ENCODE data around the gene SRGAP3. TPM values are rescaled to one million over a fixed set of nuclear protein-coding genes. Genes with fewer than 3 reads are reported as not detected.

SRGAP3 gene
- total RNA-seq, 3 donors from 2014 or later = 0.27 to 2.0 (median 0.42) TPM

- no peaks in the 10 kb centered on the region for H3K36me3 Mint-ChIP-seq (ENCODE audit: insufficient read depth)
- ATAC-seq = no peak
- no peaks in the 10 kb centered on the region for H3K4me1 Mint-ChIP-seq (ENCODE audit: low read depth)
- no peaks in the 10 kb centered on the region for H3K27me3 Mint-ChIP-seq (ENCODE audit: low read depth)
- H3K4me3 Mint-ChIP-seq = no peak overlapping the region
- no peak for DNase-seq
- H3K9me3 Mint-ChIP-seq = no peaks in the 10 kb centered on the region
These were observed 136.4 kb downstream of the SRGAP3 start for GRCh38 chr3:9113040-9113439.

- Mint-ChIP-seq H3K36me3 (ENCODE audit: insufficient read depth) (no peaks in the 10 kb centered on the region), H3K4me3 (no peak overlapping the region), H3K4me1 (ENCODE audit: low read depth) (no peaks in the 10 kb centered on the region), H3K27me3 (ENCODE audit: low read depth) (no peaks in the 10 kb centered on the region), H3K9me3 (no peaks in the 10 kb centered on the region)
- ATAC-seq = no peak
- no peak for DNase-seq
These were observed 137.6 kb downstream of the SRGAP3 start for GRCh38 chr3:9111866-9112265.

- Mint-ChIP-seq H3K36me3 (ENCODE audit: insufficient read depth) (no peaks in the 10 kb centered on the region), H3K4me3 (no peak overlapping the region), H3K9me3 (no peaks in the 10 kb centered on the region), H3K27me3 (ENCODE audit: low read depth) (no peaks in the 10 kb centered on the region), H3K4me1 (ENCODE audit: low read depth) (no peaks in the 10 kb centered on the region)
- ATAC-seq (no peak), DNase-seq (no peak)
These were observed 138.0 kb downstream of the SRGAP3 start for GRCh38 chr3:9111417-9111816.

- DNase-seq = no peak
- no peaks in the 10 kb centered on the region for H3K36me3 Mint-ChIP-seq (ENCODE audit: insufficient read depth)
- H3K4me1 Mint-ChIP-seq (ENCODE audit: low read depth) = no peaks in the 10 kb centered on the region
- no peak overlapping the region for H3K4me3 Mint-ChIP-seq
- ATAC-seq = no peak
- no peaks in the 10 kb centered on the region for H3K27me3 Mint-ChIP-seq (ENCODE audit: low read depth)
- no peaks in the 10 kb centered on the region for H3K9me3 Mint-ChIP-seq
These were observed 138.6 kb downstream of the SRGAP3 start for GRCh38 chr3:9110802-9111201.

- H3K9me3 Mint-ChIP-seq = no peaks in the 10 kb centered on the region
- H3K36me3 Mint-ChIP-seq (ENCODE audit: insufficient read depth) = no peaks in the 10 kb centered on the region
- no peak overlapping the region for H3K4me3 Mint-ChIP-seq
- no peaks in the 10 kb centered on the region for H3K27me3 Mint-ChIP-seq (ENCODE audit: low read depth)
- ATAC-seq (no peak), DNase-seq (no peak)
- no peaks in the 10 kb centered on the region for H3K4me1 Mint-ChIP-seq (ENCODE audit: low read depth)
These were observed 139.1 kb downstream of the SRGAP3 start for GRCh38 chr3:9110316-9110715.

GRCh38 chr3:9109568-9109914, 139.9 kb downstream of the SRGAP3 start:
- no peaks in the 10 kb centered on the region for H3K36me3 Mint-ChIP-seq (ENCODE audit: insufficient read depth)
- no peaks in the 10 kb centered on the region for H3K4me1 Mint-ChIP-seq (ENCODE audit: low read depth)
- DNase-seq (no peak), ATAC-seq (no peak)
- no peak overlapping the region for H3K4me3 Mint-ChIP-seq
- H3K27me3 Mint-ChIP-seq (ENCODE audit: low read depth) = no peaks in the 10 kb centered on the region
- no peaks in the 10 kb centered on the region for H3K9me3 Mint-ChIP-seq

GRCh38 chr3:9108876-9109567, 140.4 kb downstream of the SRGAP3 start:
- Mint-ChIP-seq H3K4me1 (ENCODE audit: low read depth) (no peaks in the 10 kb centered on the region), H3K27me3 (ENCODE audit: low read depth) (no peaks in the 10 kb centered on the region), H3K9me3 (no peaks in the 10 kb centered on the region), H3K36me3 (ENCODE audit: insufficient read depth) (no peaks in the 10 kb centered on the region), H3K4me3 (no peak overlapping the region)
- DNase-seq (no peak), ATAC-seq (no peak)

- no peak overlapping the region for H3K4me3 Mint-ChIP-seq
- no peaks in the 10 kb centered on the region for H3K4me1 Mint-ChIP-seq (ENCODE audit: low read depth)
- DNase-seq = no peak
- no peaks in the 10 kb centered on the region for H3K27me3 Mint-ChIP-seq (ENCODE audit: low read depth)
- ATAC-seq = no peak
- no peaks in the 10 kb centered on the region for H3K36me3 Mint-ChIP-seq (ENCODE audit: insufficient read depth)
- no peaks in the 10 kb centered on the region for H3K9me3 Mint-ChIP-seq
These were observed 141.7 kb downstream of the SRGAP3 start for GRCh38 chr3:9107738-9108137.

- Mint-ChIP-seq H3K27me3 (ENCODE audit: low read depth) (no peaks in the 10 kb centered on the region), H3K36me3 (ENCODE audit: insufficient read depth) (no peaks in the 10 kb centered on the region), H3K4me3 (no peak overlapping the region), H3K9me3 (no peaks in the 10 kb centered on the region), H3K4me1 (ENCODE audit: low read depth) (no peaks in the 10 kb centered on the region)
- ATAC-seq (no peak), DNase-seq (no peak)
These were observed 144.0 kb downstream of the SRGAP3 start for GRCh38 chr3:9105421-9105820.

- H3K4me3 Mint-ChIP-seq = no peak overlapping the region
- no peaks in the 10 kb centered on the region for H3K4me1 Mint-ChIP-seq (ENCODE audit: low read depth)
- no peak for ATAC-seq
- H3K27me3 Mint-ChIP-seq (ENCODE audit: low read depth) = no peaks in the 10 kb centered on the region
- H3K9me3 Mint-ChIP-seq = no peaks in the 10 kb centered on the region
- DNase-seq = no peak
- H3K36me3 Mint-ChIP-seq (ENCODE audit: insufficient read depth) = no peaks in the 10 kb centered on the region
These were observed 145.3 kb downstream of the SRGAP3 start for GRCh38 chr3:9104121-9104520.

GRCh38 chr3:9102240-9102981, 147.0 kb downstream of the SRGAP3 start:
- Mint-ChIP-seq H3K27me3 (ENCODE audit: low read depth) (no peaks in the 10 kb centered on the region), H3K36me3 (ENCODE audit: insufficient read depth) (no peaks in the 10 kb centered on the region), H3K9me3 (no peaks in the 10 kb centered on the region), H3K4me3 (no peak overlapping the region), H3K4me1 (ENCODE audit: low read depth) (no peaks in the 10 kb centered on the region)
- ATAC-seq = no peak
- DNase-seq = no peak

- H3K27me3 Mint-ChIP-seq (ENCODE audit: low read depth) = no peaks in the 10 kb centered on the region
- DNase-seq (no peak), ATAC-seq (no peak)
- H3K36me3 Mint-ChIP-seq (ENCODE audit: insufficient read depth) = no peaks in the 10 kb centered on the region
- H3K9me3 Mint-ChIP-seq = no peaks in the 10 kb centered on the region
- no peak overlapping the region for H3K4me3 Mint-ChIP-seq
- H3K4me1 Mint-ChIP-seq (ENCODE audit: low read depth) = no peaks in the 10 kb centered on the region
These were observed 148.2 kb downstream of the SRGAP3 start for GRCh38 chr3:9101286-9101685.

- Mint-ChIP-seq H3K4me1 (ENCODE audit: low read depth) (no peaks in the 10 kb centered on the region), H3K27me3 (ENCODE audit: low read depth) (no peaks in the 10 kb centered on the region), H3K9me3 (no peaks in the 10 kb centered on the region), H3K36me3 (ENCODE audit: insufficient read depth) (no peaks in the 10 kb centered on the region), H3K4me3 (no peak overlapping the region)
- DNase-seq (no peak), ATAC-seq (no peak)
These were observed 148.9 kb downstream of the SRGAP3 start for GRCh38 chr3:9100513-9100894.

- H3K4me1 Mint-ChIP-seq (ENCODE audit: low read depth) = no peaks in the 10 kb centered on the region
- DNase-seq (no peak), ATAC-seq (no peak)
- no peak overlapping the region for H3K4me3 Mint-ChIP-seq
- no peaks in the 10 kb centered on the region for H3K27me3 Mint-ChIP-seq (ENCODE audit: low read depth)
- no peaks in the 10 kb centered on the region for H3K36me3 Mint-ChIP-seq (ENCODE audit: insufficient read depth)
- H3K9me3 Mint-ChIP-seq = no peaks in the 10 kb centered on the region
These were observed 149.5 kb downstream of the SRGAP3 start for GRCh38 chr3:9099702-9100512.

Data from activated T-cell treated with anti-CD3 and anti-CD28 coated beads, Interleukin-2, amount 50 U/mL, for 4 hours (primary cell).